PC-3 (cell line): Measurements from ENCODE around the gene NEK4. TPM values are rescaled to one million over a fixed set of nuclear protein-coding genes. Genes with fewer than 3 reads are reported as not detected.

ENCODE experiments used
- ATAC-seq: fragments of 200-7000 bp; cut with Tn5 transposase; 2 replicates; pipeline ENCODE4 v1.9.1; 2020; ENCODE audit warnings: mild to moderate bottlenecking, moderate library complexity
- BruUV-seq: library from RNA; stranded (reverse); fragments of 400-500 nt; replicated peaks from 2 replicates; lab custom pipeline; 2021; lab: Mats Ljungman, UMichigan
- CTCF ChIA-PET: fragments of 300-600 bp; sonication (Branson Sonifier 250); formaldehyde crosslinking; loops from one replicate; lab custom pipeline; 2022; ENCODE audit warnings: antibody characterized with exemption; lab: Charles Lee
- POLR2A ChIA-PET: fragments of 300-600 bp; sonication (Branson Sonifier 250); formaldehyde crosslinking; loops from one replicate; lab custom pipeline; 2022; ENCODE audit warnings: antibody characterized with exemption; ENCODE audit not compliant: unreplicated experiment; lab: Charles Lee
- DNase-seq: peaks from one replicate; pipeline ENCODE4 v3.0.0-alpha.2; 2015
- H2AFZ ChIP-seq: fragments of 300-600 bp; sonication (generic); 2 replicates; pipeline ENCODE4 v1.6.0; 2016; ENCODE audit warnings: antibody characterized with exemption, low read length
- H3F3A ChIP-seq: fragments of 300-600 bp; sonication (generic); one replicate; pipeline ENCODE4 v1.6.0; 2017; ENCODE audit warnings: antibody characterized with exemption, low read length, control low read depth, mild to moderate bottlenecking; ENCODE audit not compliant: unreplicated experiment
- H3K27ac ChIP-seq: fragments of 300-600 bp; sonication (generic); 2 replicates; pipeline ENCODE4 v1.5.1; 2016; ENCODE audit warnings: mild to moderate bottlenecking, low read length
- H3K27me3 ChIP-seq: fragments of 300-600 bp; sonication (generic); 2 replicates; pipeline ENCODE4 v1.6.1; 2016; ENCODE audit warnings: low read length, mixed read lengths
- H3K36me3 ChIP-seq: fragments of 300-600 bp; sonication (generic); 2 replicates; pipeline ENCODE4 v1.6.1; 2016; ENCODE audit warnings: low read depth, mixed run types, low read length, mixed read lengths
- H3K4me1 ChIP-seq: fragments of 300-600 bp; sonication (generic); 2 replicates; pipeline ENCODE4 v1.5.1; 2016; ENCODE audit warnings: low read length; ENCODE audit not compliant: insufficient read depth
- H3K4me2 ChIP-seq: fragments of 300-600 bp; sonication (generic); 2 replicates; pipeline ENCODE4 v1.6.0; 2016; ENCODE audit warnings: low read length
- H3K4me3 ChIP-seq: fragments of 300-600 bp; sonication (generic); 2 replicates; pipeline ENCODE4 v1.5.1; 2016; ENCODE audit warnings: mild to moderate bottlenecking, low read length, mixed read lengths
- H3K79me2 ChIP-seq: fragments of 300-600 bp; sonication (generic); 2 replicates; pipeline ENCODE4 v1.6.1; 2017; ENCODE audit warnings: low read length, mixed read lengths
- H3K9ac ChIP-seq: fragments of 300-600 bp; sonication (generic); 2 replicates; pipeline ENCODE4 v1.6.0; 2016; ENCODE audit warnings: mild to moderate bottlenecking, low read length
- H3K9me2 ChIP-seq: fragments of 300-600 bp; sonication (generic); replicated peaks from 2 replicates; pipeline ENCODE4 v1.6.1; 2016; ENCODE audit warnings: mixed run types, low read length, mixed read lengths
- H3K9me3 ChIP-seq: fragments of 300-600 bp; sonication (generic); 2 replicates; pipeline ENCODE4 v1.6.1; 2016; ENCODE audit warnings: low read length, mixed read lengths
- H4K20me1 ChIP-seq: fragments of 300-600 bp; sonication (generic); 2 replicates; pipeline ENCODE4 v1.6.1; 2016; ENCODE audit warnings: low read length, mixed read lengths
- CTCF ChIP-seq: fragments of 300-600 bp; sonication (generic); conservative IDR thresholded peaks from 2 replicates; pipeline ENCODE4 v1.5.1; 2017; ENCODE audit warnings: antibody characterized with exemption, low read depth, mild to moderate bottlenecking, low read length
- EZH2 ChIP-seq: fragments of 300-600 bp; sonication (generic); IDR thresholded peaks from one replicate; pipeline ENCODE4 v1.6.1; 2017; ENCODE audit warnings: antibody characterized with exemption, mild to moderate bottlenecking, low read length; ENCODE audit not compliant: unreplicated experiment
- EZH2phosphoT487 ChIP-seq: fragments of 300-600 bp; sonication (generic); IDR thresholded peaks from 2 replicates; pipeline ENCODE4 v1.6.1; 2018; ENCODE audit warnings: mild to moderate bottlenecking, antibody characterized with exemption, low read length, borderline replicate concordance
- intact Hi-C: fragments of 100-400 bp; cut with micrococcal nuclease; formaldehyde crosslinking; loops from 2 replicates; pipeline ENCODE4 v1.9.0; 2023
- total RNA-seq: library from RNA; depleted of rRNA; stranded (reverse); fragments of >200 nt; gene quantifications from 2 replicates; pipeline ENCODE4 v1.2.3, GENCODE V29; 2014

Gene NEK4
- total RNA-seq, 1 experiment from 2014 or later = 33.6 TPM

DNA sequence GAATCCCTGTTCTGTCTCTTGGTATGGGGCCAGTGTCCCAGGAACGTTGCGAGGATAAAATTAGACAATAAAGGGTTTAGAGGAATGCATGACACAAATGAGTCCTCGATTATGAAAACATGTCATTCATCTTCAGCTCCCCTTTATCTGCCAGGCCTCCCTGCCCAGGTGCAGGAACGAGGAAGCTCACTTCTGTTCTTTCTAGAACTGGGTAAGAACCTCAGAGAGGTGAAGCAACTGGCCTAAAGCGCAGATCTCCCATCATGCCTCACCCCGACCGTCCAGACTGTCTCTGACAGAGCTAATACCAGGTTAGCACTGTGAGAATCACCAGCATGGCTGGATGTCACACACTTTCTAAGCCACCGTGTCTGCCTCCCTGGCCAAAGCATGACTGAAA, 5.1 kb upstream of the NEK4 start:
- POLR2A ChIA-PET = no interaction called here
- ATAC-seq (no peak), DNase-seq (no peak)
- Histone ChIP-seq H2AFZ (no peak overlapping the region), H3K4me1 (0 out of 2 replicates have a peak, but pooled peaks cover 3% of the 10 kb centered on the region), H3K9ac (no peak overlapping the region), H3K9me3 (no peaks in the 10 kb centered on the region), H3K4me3 (no peak overlapping the region), H3K79me2 (no peaks in the 10 kb centered on the region), H3F3A (no peaks in the 10 kb centered on the region), H3K4me2 (no peak overlapping the region), H3K27ac (no peak overlapping the region), H3K27me3 (peaks cover 7% of the 10 kb centered on the region; the same call in 1 of the 2 replicates), H3K36me3 (no peaks in the 10 kb centered on the region), H4K20me1 (no peaks in the 10 kb centered on the region), H3K9me2 (no peaks in the 10 kb centered on the region)
- no peak for TF ChIP-seq CTCF
- TF ChIP-seq EZH2 = no peak
- BruUV-seq = no TSS peak
- intact Hi-C loops = loop anchor here (10.0 kb wide), 1 partner anchor 289 kb away; no protein-coding TSS in a partner anchor
- CTCF ChIA-PET = no interaction called here

DNA sequence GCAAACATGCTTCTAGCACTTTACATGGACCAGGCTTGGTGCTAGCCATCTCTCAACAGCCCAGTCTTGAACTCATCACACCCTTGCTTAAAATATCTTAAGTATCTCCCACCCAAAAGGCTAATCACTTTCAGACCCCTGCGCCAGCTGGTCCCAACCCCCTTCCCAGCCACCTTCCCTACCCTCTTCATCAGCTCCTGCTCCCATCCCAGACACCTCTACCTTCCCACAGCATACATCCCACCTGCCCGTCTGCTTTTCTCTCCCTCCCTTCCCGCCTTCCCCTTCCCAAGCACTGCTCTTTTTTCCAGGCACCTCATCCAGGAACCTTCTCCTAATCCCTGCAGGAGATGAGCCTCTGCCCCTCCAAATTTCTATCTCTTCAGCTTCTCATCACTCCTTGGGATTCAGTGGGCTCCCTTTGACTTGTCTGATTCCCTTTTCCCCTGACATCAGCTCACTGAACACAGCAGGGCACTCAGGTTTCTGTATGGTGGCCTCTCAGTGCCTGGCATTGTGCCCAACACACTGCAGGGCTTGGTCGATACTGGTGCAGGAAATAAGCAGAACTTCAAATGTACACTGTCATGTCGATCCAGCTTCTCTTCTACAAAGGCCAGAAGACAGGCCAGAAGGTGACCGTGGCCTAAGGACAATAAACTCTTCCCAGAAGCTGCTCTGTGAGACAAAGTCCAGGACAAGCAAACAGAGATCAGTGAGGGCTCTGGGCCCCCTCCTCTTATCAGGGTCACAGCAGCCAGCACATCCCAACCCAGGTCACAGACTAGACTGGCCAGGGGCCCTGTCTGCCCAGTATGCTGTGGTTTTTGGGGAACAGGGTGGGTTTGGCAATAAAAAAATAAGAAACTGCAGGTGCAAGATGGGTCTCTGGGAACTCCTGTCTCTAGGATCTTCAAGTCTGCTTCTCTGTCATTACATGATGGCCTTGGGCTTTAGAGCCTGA, 4.4 kb upstream of the NEK4 start:
- Histone ChIP-seq H3K79me2 (peaks cover 5% of the 10 kb centered on the region), H3K27ac (no peak overlapping the region), H3K9me3 (no peaks in the 10 kb centered on the region), H3F3A (no peaks in the 10 kb centered on the region), H3K9me2 (no peaks in the 10 kb centered on the region), H3K36me3 (no peaks in the 10 kb centered on the region), H4K20me1 (no peaks in the 10 kb centered on the region), H2AFZ (no peak overlapping the region), H3K4me1 (0 out of 2 replicates have a peak, but pooled peaks cover 3% of the 10 kb centered on the region), H3K27me3 (0 out of 2 replicates have a peak, but pooled peaks cover under 1% of the 10 kb centered on the region), H3K4me2 (no peak overlapping the region), H3K9ac (no peak overlapping the region), H3K4me3 (no peak overlapping the region)
- POLR2A ChIA-PET = no interaction called here
- CTCF ChIA-PET = no interaction called here
- intact Hi-C loops = loop anchor here (10.0 kb wide), 1 partner anchor 290 kb away; no protein-coding TSS in a partner anchor
- DNase-seq (no peak), ATAC-seq (no peak)
- BruUV-seq = no TSS peak
- TF ChIP-seq EZH2 (no peak), CTCF (no peak), EZH2phosphoT487 (no peak)
